K562 treated with DMSO at 1 percent for 12 hours (cell line): ENCODE measurements around the gene ZBTB43. TPM values are rescaled to one million over a fixed set of nuclear protein-coding genes. Genes with fewer than 3 reads are reported as not detected.

Experiments
- total RNA-seq: library from RNA; unstranded; fragments of 300-600 nt; gene quantifications from 2 replicates; pipeline ENCODE4 v1.2.3, GENCODE V29; 2022; ENCODE audit not compliant: insufficient read depth

Gene ZBTB43, protein sequence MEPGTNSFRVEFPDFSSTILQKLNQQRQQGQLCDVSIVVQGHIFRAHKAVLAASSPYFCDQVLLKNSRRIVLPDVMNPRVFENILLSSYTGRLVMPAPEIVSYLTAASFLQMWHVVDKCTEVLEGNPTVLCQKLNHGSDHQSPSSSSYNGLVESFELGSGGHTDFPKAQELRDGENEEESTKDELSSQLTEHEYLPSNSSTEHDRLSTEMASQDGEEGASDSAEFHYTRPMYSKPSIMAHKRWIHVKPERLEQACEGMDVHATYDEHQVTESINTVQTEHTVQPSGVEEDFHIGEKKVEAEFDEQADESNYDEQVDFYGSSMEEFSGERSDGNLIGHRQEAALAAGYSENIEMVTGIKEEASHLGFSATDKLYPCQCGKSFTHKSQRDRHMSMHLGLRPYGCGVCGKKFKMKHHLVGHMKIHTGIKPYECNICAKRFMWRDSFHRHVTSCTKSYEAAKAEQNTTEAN
- total RNA-seq: 2.4 and 7.4 TPM in 2 replicates

GRCh38 chr9:126804696-126805553, at the start of gene ZBTB43:
TSS of gene ZBTB43 (plus strand) at chr9:126805040. CDS start at chr9:126832510, 27,470 bp downstream.

GRCh38 chr9:126860077-126860756, 55.4 kb downstream of the ZBTB43 start, which contains the start of gene ZBTB34:
TSS of gene ZBTB34 (plus strand) at chr9:126860639. CDS start at chr9:126879400, 18,761 bp downstream.

Other genes starting within 250 kb of the ZBTB43 start
- gene LMX1B, start 191.1 kb upstream of the ZBTB43 start, total RNA-seq: not detected in 2 replicates
- 3.1 and 13.0 TPM in 2 replicates for gene ZBTB34, start 55.6 kb downstream of the ZBTB43 start, total RNA-seq
- gene RALGPS1, start 109.7 kb downstream of the ZBTB43 start, total RNA-seq: 0.81 and 8.4 TPM in 2 replicates